ENCODE data around the gene ADAMTS1. TPM values are rescaled to one million over a fixed set of nuclear protein-coding genes. Genes with fewer than 3 reads are reported as not detected.

Gene ADAMTS1
- total RNA-seq, 4 donors from 2014 or later: 21.2 to 29.2 (median 22.5) TPM

DNA sequence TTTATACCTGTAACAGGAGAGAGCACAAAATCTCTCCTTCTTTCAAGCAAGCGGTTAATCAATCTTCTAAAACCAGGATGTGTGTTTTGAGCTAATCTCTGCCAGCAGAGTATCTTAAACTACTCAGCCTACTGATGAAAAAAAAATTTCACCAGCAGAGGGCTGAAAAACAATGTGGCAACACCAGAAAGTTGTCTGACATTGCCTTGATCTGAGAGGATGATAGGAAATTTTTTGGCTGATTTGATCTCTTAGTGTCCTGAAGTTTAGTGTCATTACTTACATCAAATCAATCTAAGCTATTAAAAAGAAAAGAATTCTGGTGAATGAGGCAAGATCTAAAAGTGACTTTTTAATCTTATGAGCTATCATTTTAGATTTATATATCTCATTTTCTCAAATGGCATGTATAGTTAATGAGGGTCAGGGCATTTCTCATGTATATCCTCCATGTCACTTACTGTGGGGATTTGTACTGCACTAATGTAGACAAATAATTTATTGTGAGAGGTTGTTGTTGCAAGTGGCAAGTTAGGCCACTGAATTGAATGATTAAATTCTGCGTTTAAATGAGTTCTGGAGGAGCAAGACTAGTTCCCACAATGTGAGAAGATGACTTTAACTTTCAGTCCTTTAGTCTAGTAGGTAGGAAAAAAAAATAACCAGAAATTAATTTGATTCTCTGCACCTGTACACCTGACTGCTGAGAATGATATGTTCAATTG is 10.9 kb downstream of the ADAMTS1 start:
- 90% methylated on average over 2 of the region's 2 CpGs for WGBS
- Histone ChIP-seq H3K4me3 (no peak overlapping the region), H3K9me3 (no peaks in the 10 kb centered on the region), H3K27me3 (no peaks in the 10 kb centered on the region), H3K36me3 (peaks cover 30% of the 10 kb centered on the region), H3K27ac (no peak overlapping the region), H3K4me1 (peaks cover 4% of the 10 kb centered on the region)
- TF ChIP-seq POLR2A (IDR thresholded peaks at IDR 0.05): no peak
- TF ChIP-seq, protein P1, sequence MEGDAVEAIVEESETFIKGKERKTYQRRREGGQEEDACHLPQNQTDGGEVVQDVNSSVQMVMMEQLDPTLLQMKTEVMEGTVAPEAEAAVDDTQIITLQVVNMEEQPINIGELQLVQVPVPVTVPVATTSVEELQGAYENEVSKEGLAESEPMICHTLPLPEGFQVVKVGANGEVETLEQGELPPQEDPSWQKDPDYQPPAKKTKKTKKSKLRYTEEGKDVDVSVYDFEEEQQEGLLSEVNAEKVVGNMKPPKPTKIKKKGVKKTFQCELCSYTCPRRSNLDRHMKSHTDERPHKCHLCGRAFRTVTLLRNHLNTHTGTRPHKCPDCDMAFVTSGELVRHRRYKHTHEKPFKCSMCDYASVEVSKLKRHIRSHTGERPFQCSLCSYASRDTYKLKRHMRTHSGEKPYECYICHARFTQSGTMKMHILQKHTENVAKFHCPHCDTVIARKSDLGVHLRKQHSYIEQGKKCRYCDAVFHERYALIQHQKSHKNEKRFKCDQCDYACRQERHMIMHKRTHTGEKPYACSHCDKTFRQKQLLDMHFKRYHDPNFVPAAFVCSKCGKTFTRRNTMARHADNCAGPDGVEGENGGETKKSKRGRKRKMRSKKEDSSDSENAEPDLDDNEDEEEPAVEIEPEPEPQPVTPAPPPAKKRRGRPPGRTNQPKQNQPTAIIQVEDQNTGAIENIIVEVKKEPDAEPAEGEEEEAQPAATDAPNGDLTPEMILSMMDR (IDR thresholded peaks at IDR 0.05): peak in 1 of 2 donors; percentile 21
- no peak for DNase-seq (ENCODE audit: low spot score in 2 of 2)

DNA sequence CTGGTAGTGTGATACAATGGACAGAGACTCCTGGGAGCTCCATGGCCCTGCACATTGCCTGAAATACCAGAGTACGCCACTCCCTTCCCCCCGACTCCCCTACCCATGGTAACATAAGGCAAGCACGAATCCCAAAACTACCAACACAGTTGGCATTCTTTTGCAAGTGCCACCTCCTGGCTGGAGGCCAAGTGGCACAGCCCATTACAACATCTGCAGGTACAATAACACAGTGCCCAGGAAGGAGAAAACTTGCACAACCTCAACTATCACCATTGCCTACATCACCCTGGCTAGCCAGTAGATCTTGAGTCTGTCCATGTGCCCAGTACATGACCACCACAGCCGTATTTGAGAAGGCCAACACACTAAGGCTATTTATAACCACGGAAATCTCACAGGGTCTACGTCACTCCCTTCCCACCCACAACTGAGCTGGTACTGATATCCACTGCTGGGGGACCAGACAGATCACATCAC is 11.7 kb downstream of the ADAMTS1 start:
- DNase-seq (ENCODE audit: low spot score in 2 of 2): no peak
- Histone ChIP-seq H3K27ac (no peak overlapping the region), H3K4me1 (peaks cover 4% of the 10 kb centered on the region), H3K9me3 (no peaks in the 10 kb centered on the region), H3K36me3 (peaks cover 22% of the 10 kb centered on the region), H3K27me3 (no peaks in the 10 kb centered on the region), H3K4me3 (no peak overlapping the region)
- TF ChIP-seq POLR2AphosphoS5 (IDR thresholded peaks at IDR 0.05) (no peak), EP300 (IDR thresholded peaks at IDR 0.05) (no peak), POLR2A (IDR thresholded peaks at IDR 0.05) (no peak)
- TF ChIP-seq, protein P1 (IDR thresholded peaks at IDR 0.05): no peak
- 81% methylated on average over 6 of the region's 6 CpGs for WGBS

DNA sequence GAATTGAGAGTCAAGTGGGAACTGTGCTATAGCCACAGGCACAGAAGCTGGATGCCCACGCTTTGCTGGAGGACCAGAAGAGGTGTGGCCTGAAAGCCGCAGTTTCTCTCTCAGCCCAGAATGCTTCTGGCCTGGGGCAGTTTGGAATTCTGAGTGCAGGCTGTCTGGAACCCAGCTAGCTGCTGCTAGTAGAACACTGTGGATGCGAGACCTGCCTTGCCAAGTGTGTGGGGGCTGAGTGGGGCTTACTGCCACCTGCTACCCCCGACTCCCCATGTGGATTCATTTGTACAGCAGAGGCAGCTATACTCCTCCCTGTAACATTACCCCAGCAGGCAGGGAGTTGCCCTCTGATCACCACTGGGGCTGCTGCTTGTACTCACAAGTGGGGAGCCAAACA is 12.2 kb downstream of the ADAMTS1 start:
- 60% methylated on average over 2 of the region's 4 CpGs for WGBS

GRCh38 chr21:26832546-26832945 is 12.7 kb downstream of the ADAMTS1 start:
- 89% methylated on average over 11 of the region's 11 CpGs for WGBS
- Histone ChIP-seq H3K27ac (no peak overlapping the region), H3K4me1 (no peaks in the 10 kb centered on the region), H3K4me3 (no peak overlapping the region), H3K27me3 (no peaks in the 10 kb centered on the region), H3K9me3 (no peaks in the 10 kb centered on the region), H3K36me3 (peaks cover 12% of the 10 kb centered on the region)
- TF ChIP-seq POLR2AphosphoS5 (IDR thresholded peaks at IDR 0.05) (no peak), EP300 (IDR thresholded peaks at IDR 0.05) (no peak), POLR2A (IDR thresholded peaks at IDR 0.05) (no peak)
- TF ChIP-seq, protein P1 (IDR thresholded peaks at IDR 0.05): no peak
- DNase-seq (ENCODE audit: low spot score in 2 of 2): no peak

More for the DNA sequence above, 12.2 kb downstream of the ADAMTS1 start:
- peaks cover 17% of the 10 kb centered on the region for H3K36me3 ChIP-seq
- no peak for DNase-seq (ENCODE audit: low spot score in 2 of 2)
- H3K27me3 ChIP-seq: no peaks in the 10 kb centered on the region
- no peaks in the 10 kb centered on the region for H3K9me3 ChIP-seq
- TF ChIP-seq EP300 (IDR thresholded peaks at IDR 0.05): no peak
- TF ChIP-seq POLR2AphosphoS5 (IDR thresholded peaks at IDR 0.05): no peak
- no peak for TF ChIP-seq POLR2A (IDR thresholded peaks at IDR 0.05)
- TF ChIP-seq, protein P1 (IDR thresholded peaks at IDR 0.05): no peak
- no peak overlapping the region for H3K27ac ChIP-seq
- H3K4me1 ChIP-seq: peaks cover 3% of the 10 kb centered on the region
- no peak overlapping the region for H3K4me3 ChIP-seq

GRCh38 chr21:26826801-26827200 is 18.4 kb downstream of the ADAMTS1 start:
- Histone ChIP-seq H3K36me3 (no peaks in the 10 kb centered on the region), H3K4me3 (no peak overlapping the region), H3K27me3 (no peaks in the 10 kb centered on the region), H3K4me1 (no peaks in the 10 kb centered on the region), H3K9me3 (no peaks in the 10 kb centered on the region), H3K27ac (no peak overlapping the region)
- TF ChIP-seq POLR2A (IDR thresholded peaks at IDR 0.05): no peak
- TF ChIP-seq, protein P1 (IDR thresholded peaks at IDR 0.05): no peak
- no peak for TF ChIP-seq EP300 (IDR thresholded peaks at IDR 0.05)
- no peak for TF ChIP-seq POLR2AphosphoS5 (IDR thresholded peaks at IDR 0.05)
- WGBS: 69% methylated on average over 4 of the region's 4 CpGs
- no peak for DNase-seq (ENCODE audit: low spot score in 2 of 2)

Measured in suprapubic skin (tissue), 4 donors.